Natural killer cell (primary cell): ENCODE results near the gene ACSL1. TPM values are rescaled to one million over a fixed set of nuclear protein-coding genes. Genes with fewer than 3 reads are reported as not detected.

ENCODE experiments used
- ATAC-seq, 3 donors: fragments of 150-1000 bp in 2 of 3; fragments of 200-7000 bp in 1 of 3; cut with Tn5 transposase; 1 replicate in 1 of 3; 2 replicates in 2 of 3; pipeline ENCODE4 v1.10.0; 2021; ENCODE audit warnings: mild to moderate bottlenecking in 2 of 3, moderate library complexity in 2 of 3
- DNase-seq, 2 donors: peaks; one replicate each; pipeline versions ENCODE4 v3.0.0 to v3.0.0-alpha.2; 2013 to 2021; ENCODE audit warnings: mixed read lengths in 1 of 2
- H3K27ac ChIP-seq: one replicate; pipeline ENCODE4 v1.5.1; 2013; ENCODE audit warnings: mild to moderate bottlenecking, low read length
- H3K27me3 ChIP-seq: one replicate; pipeline ENCODE4 v1.6.1; 2013; ENCODE audit warnings: low read length; ENCODE audit not compliant: control insufficient read depth, insufficient read depth
- H3K36me3 ChIP-seq: one replicate; pipeline ENCODE4 v1.6.1; 2013; ENCODE audit warnings: low read length; ENCODE audit not compliant: control insufficient read depth, insufficient read depth
- H3K4me1 ChIP-seq: one replicate; pipeline ENCODE4 v1.6.1; 2013; ENCODE audit warnings: low read length; ENCODE audit not compliant: control insufficient read depth, insufficient read depth
- H3K4me3 ChIP-seq: one replicate; pipeline ENCODE4 v1.5.1; 2013; ENCODE audit warnings: low read length
- H3K9me3 ChIP-seq: one replicate; pipeline ENCODE4 v1.6.1; 2013; ENCODE audit warnings: low read length; ENCODE audit not compliant: control insufficient read depth, insufficient read depth
- H3K27ac Mint-ChIP-seq, 2 donors: one replicate each; pipeline ENCODE4 v1.8.0; 2022; ENCODE audit warnings: mild to moderate bottlenecking in 2 of 2, mixed read lengths in 2 of 2, moderate library complexity in 1 of 2
- H3K27me3 Mint-ChIP-seq, 2 donors: one replicate each; pipeline ENCODE4 v1.8.0; 2022; ENCODE audit warnings: low read depth in 2 of 2, mixed read lengths in 2 of 2
- H3K36me3 Mint-ChIP-seq: one replicate; pipeline ENCODE4 v1.8.0; 2022; ENCODE audit warnings: mixed read lengths
- H3K4me1 Mint-ChIP-seq, 2 donors: one replicate each; pipeline ENCODE4 v1.8.0; 2022; ENCODE audit warnings: mixed read lengths in 2 of 2
- H3K4me3 Mint-ChIP-seq: one replicate; pipeline ENCODE4 v1.8.0; 2022; ENCODE audit warnings: mild to moderate bottlenecking, moderate library complexity, mixed read lengths
- H3K9me3 Mint-ChIP-seq, 2 donors: one replicate each; pipeline ENCODE4 v1.8.0; 2022; ENCODE audit warnings: mixed read lengths in 2 of 2
- WGBS: methylation state at CpG from one replicate; pipeline ENCODE4 v1.1.7; 2013; ENCODE audit warnings: missing lambda C conversion rate; ENCODE audit not compliant: insufficient coverage; 5-methylcytosine and 5-hydroxymethylcytosine counted together
- intact Hi-C: fragments of 100-400 bp; cut with micrococcal nuclease; formaldehyde crosslinking; loops from one replicate; pipeline ENCODE4 v1.14.2; 2022
- total RNA-seq, 4 donors: library from RNA; stranded (reverse); fragments of 120-200 nt in 1 of 4; gene quantifications; one replicate each; pipeline versions ENCODE4 v1.2.3 to v1.2.4, GENCODE V29; 2013 to 2022
- TF ChIP-seq, protein P1 (sequence below): fragments of 200-600 bp; IDR thresholded peaks from one replicate; pipeline ENCODE4 v1.8.0; 2022; ENCODE audit warnings: antibody characterized with exemption

ACSL1 gene
- total RNA-seq, 3 donors from 2014 or later (not counting 1 experiment from before 2014, with no cell fraction given) = 13.2 to 43.1 (median 13.3) TPM

DNA sequence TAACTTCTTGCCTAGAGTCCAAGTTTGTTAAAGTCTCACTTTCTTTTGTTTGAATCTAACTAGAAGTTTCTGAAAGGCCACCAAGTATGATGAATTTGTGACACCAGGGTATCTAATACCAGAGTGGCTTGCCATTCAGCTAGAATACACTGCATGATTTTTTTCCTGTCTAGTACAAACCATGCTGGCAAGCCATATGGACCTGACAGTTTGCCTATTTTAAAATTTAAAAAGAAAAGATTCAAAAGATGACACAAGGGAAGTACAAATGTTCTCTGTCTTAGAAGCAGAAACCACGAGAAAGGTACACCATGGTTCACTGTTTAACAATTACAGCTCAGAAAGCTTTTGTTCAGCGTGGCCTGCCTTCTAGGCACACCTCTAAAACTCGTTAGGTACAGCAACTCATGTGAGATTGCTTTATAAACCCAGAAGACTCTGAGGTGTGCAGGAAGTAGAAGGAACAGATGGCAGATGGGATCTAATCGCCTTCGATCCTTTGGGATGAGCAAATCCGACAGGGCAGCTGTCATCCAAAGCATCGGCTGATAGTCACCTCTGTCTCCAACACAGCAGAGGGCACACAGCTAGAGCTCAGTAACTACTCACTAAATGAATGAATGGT lies 56.5 kb downstream of the ACSL1 start:
- no peak overlapping the region for H3K27ac Mint-ChIP-seq
- H3K36me3 Mint-ChIP-seq = no peaks in the 10 kb centered on the region
- Histone ChIP-seq H3K9me3 (no peaks in the 10 kb centered on the region), H3K36me3 (peaks cover 31% of the 10 kb centered on the region), H3K27ac (no peak overlapping the region), H3K27me3 (no peaks in the 10 kb centered on the region), H3K4me1 (no peaks in the 10 kb centered on the region), H3K4me3 (no peak overlapping the region)
- intact Hi-C loops = no loop called here
- H3K9me3 Mint-ChIP-seq = no peaks in the 10 kb centered on the region
- no peaks in the 10 kb centered on the region for H3K4me1 Mint-ChIP-seq
- no peak overlapping the region for H3K4me3 Mint-ChIP-seq
- DNase-seq = no peak
- H3K27me3 Mint-ChIP-seq = no peaks in the 10 kb centered on the region
- WGBS = 92% methylated on average over 7 of the region's 7 CpGs
- ATAC-seq = no peak
- TF ChIP-seq, protein P1, sequence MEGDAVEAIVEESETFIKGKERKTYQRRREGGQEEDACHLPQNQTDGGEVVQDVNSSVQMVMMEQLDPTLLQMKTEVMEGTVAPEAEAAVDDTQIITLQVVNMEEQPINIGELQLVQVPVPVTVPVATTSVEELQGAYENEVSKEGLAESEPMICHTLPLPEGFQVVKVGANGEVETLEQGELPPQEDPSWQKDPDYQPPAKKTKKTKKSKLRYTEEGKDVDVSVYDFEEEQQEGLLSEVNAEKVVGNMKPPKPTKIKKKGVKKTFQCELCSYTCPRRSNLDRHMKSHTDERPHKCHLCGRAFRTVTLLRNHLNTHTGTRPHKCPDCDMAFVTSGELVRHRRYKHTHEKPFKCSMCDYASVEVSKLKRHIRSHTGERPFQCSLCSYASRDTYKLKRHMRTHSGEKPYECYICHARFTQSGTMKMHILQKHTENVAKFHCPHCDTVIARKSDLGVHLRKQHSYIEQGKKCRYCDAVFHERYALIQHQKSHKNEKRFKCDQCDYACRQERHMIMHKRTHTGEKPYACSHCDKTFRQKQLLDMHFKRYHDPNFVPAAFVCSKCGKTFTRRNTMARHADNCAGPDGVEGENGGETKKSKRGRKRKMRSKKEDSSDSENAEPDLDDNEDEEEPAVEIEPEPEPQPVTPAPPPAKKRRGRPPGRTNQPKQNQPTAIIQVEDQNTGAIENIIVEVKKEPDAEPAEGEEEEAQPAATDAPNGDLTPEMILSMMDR = no peak

DNA sequence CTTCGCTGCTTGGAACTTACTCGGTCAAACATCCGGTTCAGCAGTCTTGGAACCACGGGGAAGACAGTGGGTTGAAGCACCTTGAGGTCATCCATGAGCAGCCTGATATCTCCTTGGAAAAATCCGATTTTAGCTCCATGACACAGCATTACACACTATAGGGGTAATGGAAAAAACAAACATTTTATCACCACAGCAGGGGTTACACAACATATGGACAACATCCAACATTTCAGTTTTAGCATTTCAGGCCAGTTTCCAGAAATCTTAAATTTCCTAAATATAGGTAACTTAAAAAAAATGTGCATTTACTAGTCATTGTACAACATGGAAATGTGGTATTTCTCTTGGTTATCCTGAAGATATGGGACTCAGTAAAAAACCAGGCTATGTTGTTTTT lies 57.5 kb downstream of the ACSL1 start:
- Mint-ChIP-seq H3K9me3 (no peaks in the 10 kb centered on the region), H3K27me3 (no peaks in the 10 kb centered on the region), H3K4me1 (no peaks in the 10 kb centered on the region), H3K4me3 (no peak overlapping the region), H3K36me3 (no peaks in the 10 kb centered on the region), H3K27ac (no peak overlapping the region)
- H3K4me1 ChIP-seq = no peaks in the 10 kb centered on the region
- TF ChIP-seq, protein P1 = no peak
- DNase-seq (no peak), ATAC-seq (no peak)
- WGBS = 94% methylated on average over 5 of the region's 5 CpGs
- H3K9me3 ChIP-seq = no peaks in the 10 kb centered on the region
- intact Hi-C loops = no loop called here
- no peak overlapping the region for H3K27ac ChIP-seq
- no peak overlapping the region for H3K4me3 ChIP-seq
- H3K27me3 ChIP-seq = no peaks in the 10 kb centered on the region
- peaks cover 31% of the 10 kb centered on the region for H3K36me3 ChIP-seq

DNA sequence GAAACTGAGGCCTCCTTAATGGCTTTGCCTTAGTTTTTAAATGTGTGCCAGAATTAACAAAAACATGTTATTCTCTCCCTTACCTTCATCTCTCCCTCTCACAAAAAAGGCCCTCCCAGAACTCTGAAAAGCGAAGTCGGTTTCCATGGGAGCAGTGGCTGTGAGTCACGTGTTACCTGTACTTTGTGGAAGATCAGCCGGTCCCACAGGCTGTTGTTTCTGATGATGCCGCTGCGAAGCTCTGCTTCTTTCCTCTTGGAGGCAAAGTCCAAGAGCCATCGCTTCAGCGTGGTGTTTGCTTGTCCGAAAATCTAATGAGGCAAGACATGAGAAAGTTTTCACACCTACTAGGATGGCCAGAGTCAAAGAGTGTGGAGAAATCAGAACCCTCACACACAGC lies 59.3 kb downstream of the ACSL1 start:
- Mint-ChIP-seq H3K27ac (no peak overlapping the region), H3K4me1 (peaks cover 7 to 10% of the 10 kb centered on the region in 2 donors), H3K4me3 (no peak overlapping the region), H3K27me3 (no peaks in the 10 kb centered on the region), H3K9me3 (no peaks in the 10 kb centered on the region), H3K36me3 (no peaks in the 10 kb centered on the region)
- TF ChIP-seq, protein P1 = no peak
- no peak for ATAC-seq
- WGBS = 97% methylated on average over 9 of the region's 9 CpGs
- peaks cover 26% of the 10 kb centered on the region for H3K36me3 ChIP-seq
- peaks cover 12% of the 10 kb centered on the region for H3K4me1 ChIP-seq
- intact Hi-C loops = no loop called here
- no peak overlapping the region for H3K27ac ChIP-seq
- H3K9me3 ChIP-seq = no peaks in the 10 kb centered on the region
- no peaks in the 10 kb centered on the region for H3K27me3 ChIP-seq
- no peak overlapping the region for H3K4me3 ChIP-seq
- no peak for DNase-seq
